Osteocyte (in vitro differentiated cells): ENCODE measurements around the gene NSF. TPM values are rescaled to one million over a fixed set of nuclear protein-coding genes. Genes with fewer than 3 reads are reported as not detected.
"Not testable (repeated sequence)": the region's sequence is repeated elsewhere in the genome, so short reads cannot be mapped to it uniquely, and the experiment has no call there.

Experiments used
- DNase-seq: peaks from one replicate; pipeline ENCODE4 v3.0.0; 2021; ENCODE audit warnings: mixed read lengths; ENCODE audit not compliant: unreplicated experiment; ENCODE audit errors: extremely low spot score
- H3K27ac Mint-ChIP-seq: one replicate; pipeline ENCODE4 v1.8.0; 2021; ENCODE audit warnings: mild to moderate bottlenecking, mixed read lengths; ENCODE audit not compliant: unreplicated experiment
- H3K27me3 Mint-ChIP-seq: one replicate; pipeline ENCODE4 v1.8.0; 2021; ENCODE audit warnings: mixed read lengths; ENCODE audit not compliant: unreplicated experiment
- H3K36me3 Mint-ChIP-seq: one replicate; pipeline ENCODE4 v1.8.0; 2021; ENCODE audit warnings: mixed read lengths; ENCODE audit not compliant: unreplicated experiment
- H3K4me1 Mint-ChIP-seq: one replicate; pipeline ENCODE4 v1.8.0; 2021; ENCODE audit warnings: mixed read lengths; ENCODE audit not compliant: unreplicated experiment
- H3K4me3 Mint-ChIP-seq: one replicate; pipeline ENCODE4 v1.8.0; 2021; ENCODE audit warnings: mild to moderate bottlenecking, moderate library complexity, mixed read lengths; ENCODE audit not compliant: unreplicated experiment
- H3K9me3 Mint-ChIP-seq: one replicate; pipeline ENCODE4 v1.8.0; 2021; ENCODE audit warnings: mixed read lengths; ENCODE audit not compliant: unreplicated experiment
- total RNA-seq: library from RNA; stranded (reverse); gene quantifications from 2 replicates; pipeline ENCODE4 v1.2.1, GENCODE V29; 2021

NSF gene
- total RNA-seq, 1 donor from 2014 or later: 48.0 TPM

GRCh38 chr17:46598344-46598931, 8.0 kb downstream of the NSF start:
- not testable (repeated sequence) for DNase-seq, H3K9me3 Mint-ChIP-seq, H3K27ac Mint-ChIP-seq, H3K4me1 Mint-ChIP-seq, H3K36me3 Mint-ChIP-seq, H3K4me3 Mint-ChIP-seq, H3K27me3 Mint-ChIP-seq

- H3K27me3 Mint-ChIP-seq, H3K4me3 Mint-ChIP-seq, H3K36me3 Mint-ChIP-seq, DNase-seq, H3K9me3 Mint-ChIP-seq, H3K4me1 Mint-ChIP-seq, H3K27ac Mint-ChIP-seq: not testable (repeated sequence)
Measured at GRCh38 chr17:46600767-46601166, 10.3 kb downstream of the NSF start.

GRCh38 chr17:46603125-46603524, 12.7 kb downstream of the NSF start:
- H3K4me1 Mint-ChIP-seq, H3K9me3 Mint-ChIP-seq, H3K27me3 Mint-ChIP-seq, H3K36me3 Mint-ChIP-seq, H3K4me3 Mint-ChIP-seq, H3K27ac Mint-ChIP-seq, DNase-seq: not testable (repeated sequence)

- H3K4me3 Mint-ChIP-seq, H3K27me3 Mint-ChIP-seq, H3K9me3 Mint-ChIP-seq, H3K27ac Mint-ChIP-seq, H3K36me3 Mint-ChIP-seq, DNase-seq, H3K4me1 Mint-ChIP-seq: not testable (repeated sequence)
Measured at GRCh38 chr17:46611304-46611703, 20.8 kb downstream of the NSF start.

GRCh38 chr17:46613876-46614275, 23.4 kb downstream of the NSF start:
- H3K4me1 Mint-ChIP-seq, H3K9me3 Mint-ChIP-seq, H3K36me3 Mint-ChIP-seq, H3K4me3 Mint-ChIP-seq, H3K27me3 Mint-ChIP-seq, DNase-seq, H3K27ac Mint-ChIP-seq: not testable (repeated sequence)

- H3K27ac Mint-ChIP-seq, H3K27me3 Mint-ChIP-seq, H3K36me3 Mint-ChIP-seq: not testable (repeated sequence)
Measured at GRCh38 chr17:46617121-46617520, 26.7 kb downstream of the NSF start.

GRCh38 chr17:46618975-46619374, 28.5 kb downstream of the NSF start:
- not testable (repeated sequence) for H3K27ac Mint-ChIP-seq, DNase-seq, H3K27me3 Mint-ChIP-seq, H3K4me3 Mint-ChIP-seq, H3K9me3 Mint-ChIP-seq, H3K36me3 Mint-ChIP-seq, H3K4me1 Mint-ChIP-seq

More at GRCh38 chr17:46617121-46617520, 26.7 kb downstream of the NSF start:
- not testable (repeated sequence) for H3K9me3 Mint-ChIP-seq, H3K4me1 Mint-ChIP-seq, H3K4me3 Mint-ChIP-seq, DNase-seq

- H3K4me1 Mint-ChIP-seq, H3K9me3 Mint-ChIP-seq, H3K27ac Mint-ChIP-seq, H3K27me3 Mint-ChIP-seq, DNase-seq, H3K36me3 Mint-ChIP-seq, H3K4me3 Mint-ChIP-seq: not testable (repeated sequence)
Measured at GRCh38 chr17:46623790-46624189, 33.3 kb downstream of the NSF start.

- H3K27me3 Mint-ChIP-seq, DNase-seq, H3K4me1 Mint-ChIP-seq, H3K36me3 Mint-ChIP-seq, H3K27ac Mint-ChIP-seq, H3K9me3 Mint-ChIP-seq, H3K4me3 Mint-ChIP-seq: not testable (repeated sequence)
Measured at GRCh38 chr17:46624726-46625125, 34.3 kb downstream of the NSF start.

GRCh38 chr17:46627452-46627851, 37.0 kb downstream of the NSF start:
- H3K27me3 Mint-ChIP-seq, H3K9me3 Mint-ChIP-seq, H3K4me1 Mint-ChIP-seq, H3K27ac Mint-ChIP-seq, DNase-seq, H3K36me3 Mint-ChIP-seq, H3K4me3 Mint-ChIP-seq: not testable (repeated sequence)

GRCh38 chr17:46628753-46629436, 38.4 kb downstream of the NSF start:
- H3K4me1 Mint-ChIP-seq, H3K27ac Mint-ChIP-seq, DNase-seq, H3K36me3 Mint-ChIP-seq, H3K4me3 Mint-ChIP-seq, H3K27me3 Mint-ChIP-seq, H3K9me3 Mint-ChIP-seq: not testable (repeated sequence)

GRCh38 chr17:46632146-46632545, 41.7 kb downstream of the NSF start:
- H3K36me3 Mint-ChIP-seq, H3K4me1 Mint-ChIP-seq, H3K4me3 Mint-ChIP-seq, H3K27ac Mint-ChIP-seq, DNase-seq, H3K9me3 Mint-ChIP-seq, H3K27me3 Mint-ChIP-seq: not testable (repeated sequence)
